HepG2 (cell line): ENCODE results near the gene BMPR1B. TPM values are rescaled to one million over a fixed set of nuclear protein-coding genes. Genes with fewer than 3 reads are reported as not detected.

Source experiments
- ATAC-seq: fragments of 200-7000 bp; cut with Tn5 transposase; 3 replicates; pipeline ENCODE4 v1.9.1; 2020; ENCODE audit warnings: mild to moderate bottlenecking, moderate library complexity
- BruUV-seq: library from RNA; stranded (reverse); fragments of 400-500 nt; replicated peaks from 2 replicates; lab custom pipeline; 2021; lab: Mats Ljungman, UMichigan
- CTCF ChIA-PET: fragments of 300-600 bp; formaldehyde crosslinking; extraction: SDS; loops from one replicate; lab custom pipeline; 2021; ENCODE audit warnings: low total read pairs, inconsistent platforms, low intra/inter-chr PET ratio; lab: Yijun Ruan, JAX
- POLR2A ChIA-PET: fragments of 350-600 bp; sonication (Branson Sonifier 250); formaldehyde crosslinking; loops from one replicate; lab custom pipeline; 2020; ENCODE audit warnings: antibody characterized with exemption, inconsistent platforms; lab: Yijun Ruan, JAX
- DNase-seq: peaks from one replicate; pipeline ENCODE4 v3.0.0-alpha.2; 2015; ENCODE audit warnings: low spot score
- FAIRE-seq: peaks from 3 replicates; lab custom pipeline; 2011; peaks lifted over from hg19 to GRCh38; lab: Jason Lieb, UNC
- H2AFZ ChIP-seq: one replicate; pipeline ENCODE4 v1.6.1; 2011; ENCODE audit warnings: low read length, inconsistent platforms
- H3K27ac ChIP-seq: fragments of 300-600 bp; 3 replicates; pipeline ENCODE4 v1.8.0; 2011; ENCODE audit warnings: mixed run types, mild to moderate bottlenecking, mixed read lengths, low read length, inconsistent platforms; ENCODE audit not compliant: insufficient read depth; ENCODE audit errors: extremely low read length
- H3K27me3 ChIP-seq, 2 experiments: fragments of 200-600 bp in 1 of 2; 2 replicates in 1 of 2; 3 replicates in 1 of 2; pipeline versions ENCODE4 v1.6.0 to v1.8.0; 2011; ENCODE audit warnings: low read length in 2 of 2, mild to moderate bottlenecking in 2 of 2, moderate library complexity in 2 of 2, inconsistent platforms in 1 of 2; ENCODE audit not compliant: insufficient read depth in 2 of 2, control insufficient read depth in 1 of 2
- H3K36me3 ChIP-seq, 2 experiments: fragments of 200-600 bp in 1 of 2; replicated peaks in 1 of 2; 2 replicates in 1 of 2; 3 replicates in 1 of 2; pipeline versions ENCODE4 v1.5.1 to v1.8.0; 2011; ENCODE audit warnings: low read length in 2 of 2, inconsistent platforms in 1 of 2; ENCODE audit not compliant: insufficient read depth in 2 of 2, control insufficient read depth in 1 of 2
- H3K4me1 ChIP-seq: 2 replicates; pipeline ENCODE4 v1.5.1; 2012; ENCODE audit warnings: low read length, inconsistent platforms; ENCODE audit not compliant: insufficient read depth
- H3K4me2 ChIP-seq: 2 replicates; pipeline ENCODE4 v1.6.0; 2011; ENCODE audit warnings: low read depth, low read length, inconsistent platforms
- H3K4me3 ChIP-seq, 3 experiments: fragments of 200-600 bp in 1 of 3; sonication (generic), shearing (Covaris generic) in 1 of 3; replicated peaks in 1 of 3; 2 replicates each; pipeline ENCODE4 v1.5.1; 2011 to 2016; ENCODE audit warnings: low read length in 3 of 3, inconsistent platforms in 2 of 3, low read depth in 2 of 3, mild to moderate bottlenecking in 2 of 3, control low read depth in 1 of 3, mixed read lengths in 1 of 3; ENCODE audit not compliant: insufficient read depth in 1 of 3
- H3K79me2 ChIP-seq: one replicate; pipeline ENCODE4 v1.6.1; 2011; ENCODE audit warnings: low read length, inconsistent platforms; ENCODE audit not compliant: insufficient read depth
- H3K9ac ChIP-seq: 2 replicates; pipeline ENCODE4 v1.6.0; 2011; ENCODE audit warnings: mild to moderate bottlenecking, low read depth, low read length, inconsistent platforms; ENCODE audit not compliant: insufficient read depth
- H3K9me3 ChIP-seq: 2 replicates; pipeline ENCODE4 v1.5.1; 2012; ENCODE audit warnings: mild to moderate bottlenecking, low read length
- H4K20me1 ChIP-seq: 2 replicates; pipeline ENCODE4 v1.6.0; 2011; ENCODE audit warnings: inconsistent platforms, mild to moderate bottlenecking, low read length, moderate library complexity; ENCODE audit not compliant: insufficient read depth
- SIN3B ChIP-seq: fragments of 150-350 bp; IDR thresholded peaks from 2 replicates; pipeline ENCODE4 v1.6.1; 2014; ENCODE audit warnings: low read length
- SRSF1 ChIP-seq: fragments of 200-400 bp; formaldehyde crosslinking; optimal IDR thresholded peaks from 2 replicates; pipeline ENCODE3; 2017; ENCODE audit warnings: mild to moderate bottlenecking, low read depth, low read length, moderate library complexity
- ZBTB38 ChIP-seq: sonication (generic); formaldehyde crosslinking; IDR thresholded peaks from 2 replicates; pipeline ENCODE4 v1.5.1; 2020; ENCODE audit warnings: mild to moderate bottlenecking, missing genetic modification reagents
- ZFP41 ChIP-seq: sonication (generic); formaldehyde crosslinking; IDR thresholded peaks from 2 replicates; pipeline ENCODE4 v1.4.0; 2020; ENCODE audit warnings: mild to moderate bottlenecking, missing genetic modification reagents, borderline replicate concordance
- ZNF160 ChIP-seq: sonication (generic); formaldehyde crosslinking; IDR thresholded peaks from 2 replicates; pipeline ENCODE4 v1.8.0; 2022; ENCODE audit warnings: mild to moderate bottlenecking, inconsistent platforms, missing genetic modification reagents
- ZNF567 ChIP-seq: sonication (generic); formaldehyde crosslinking; IDR thresholded peaks from 2 replicates; pipeline ENCODE4 v1.8.1; 2023; ENCODE audit warnings: mild to moderate bottlenecking, missing genetic modification reagents, borderline replicate concordance
- ZSCAN29 ChIP-seq: sonication (generic); formaldehyde crosslinking; conservative IDR thresholded peaks from 2 replicates; pipeline ENCODE4 v1.4.0; 2020; ENCODE audit warnings: mild to moderate bottlenecking, missing genetic modification reagents
- WGBS: methylation state at CpG from one replicate; pipeline ENCODE4 v1.1.6; 2017; ENCODE audit warnings: low lambda C conversion rate; 5-methylcytosine and 5-hydroxymethylcytosine counted together
- in situ Hi-C: cut with HindIII; loops from 2 replicates; pipeline ENCODE4 v1.10.0; 2017; ENCODE audit warnings: low pct_unique_long_range_greater_than_20kb; ENCODE audit not compliant: extremely low pct_ligation_motif_present
- intact Hi-C: fragments of 100-400 bp; cut with micrococcal nuclease; formaldehyde crosslinking; loops from one replicate; pipeline ENCODE4 v1.10.0; 2022; ENCODE audit not compliant: unreplicated experiment
- polyA plus RNA-seq, 8 experiments: library from polyadenylated mRNA; depleted of rRNA in 3 of 8; stranded (reverse) in 7 of 8; unstranded in 1 of 8; fragments of >200 nt; fragmentation: Illumina TruSeq in 4 of 8; extraction: Trizol in 4 of 8; gene quantifications; 2 replicates each; pipeline versions ENCODE4 v1.2.1 to v1.2.3, GENCODE V29; 2011 to 2016; ENCODE audit warnings: low read depth in 4 of 8, missing spikeins in 1 of 8, mixed read lengths in 1 of 8; ENCODE audit not compliant: insufficient read depth in 1 of 8
- total RNA-seq, 5 experiments: library from RNA; depleted of rRNA; stranded (reverse); fragments of >200 nt; fragmentation: Illumina TruSeq; extraction: Trizol; gene quantifications; 2 replicates each; pipeline ENCODE4 v1.2.3, GENCODE V29; 2016; ENCODE audit warnings: low read depth in 1 of 5
- TF ChIP-seq, protein P1 (sequence below): sonication (generic); formaldehyde crosslinking; IDR thresholded peaks from 2 replicates; pipeline ENCODE4 v1.5.0; 2020; ENCODE audit warnings: mild to moderate bottlenecking, missing genetic modification reagents, borderline replicate concordance
- TF ChIP-seq, protein P2 (sequence below): sonication (generic); formaldehyde crosslinking; IDR thresholded peaks from 2 replicates; pipeline ENCODE4 v1.8.1; 2023; ENCODE audit warnings: mild to moderate bottlenecking, missing genetic modification reagents

Gene BMPR1B
- total and polyA plus RNA-seq, 2 of the 13 experiments (the other 11 are each of a cell fraction or from before 2014, with no cell fraction given), result 0.07 TPM; not detected in 1

DNA sequence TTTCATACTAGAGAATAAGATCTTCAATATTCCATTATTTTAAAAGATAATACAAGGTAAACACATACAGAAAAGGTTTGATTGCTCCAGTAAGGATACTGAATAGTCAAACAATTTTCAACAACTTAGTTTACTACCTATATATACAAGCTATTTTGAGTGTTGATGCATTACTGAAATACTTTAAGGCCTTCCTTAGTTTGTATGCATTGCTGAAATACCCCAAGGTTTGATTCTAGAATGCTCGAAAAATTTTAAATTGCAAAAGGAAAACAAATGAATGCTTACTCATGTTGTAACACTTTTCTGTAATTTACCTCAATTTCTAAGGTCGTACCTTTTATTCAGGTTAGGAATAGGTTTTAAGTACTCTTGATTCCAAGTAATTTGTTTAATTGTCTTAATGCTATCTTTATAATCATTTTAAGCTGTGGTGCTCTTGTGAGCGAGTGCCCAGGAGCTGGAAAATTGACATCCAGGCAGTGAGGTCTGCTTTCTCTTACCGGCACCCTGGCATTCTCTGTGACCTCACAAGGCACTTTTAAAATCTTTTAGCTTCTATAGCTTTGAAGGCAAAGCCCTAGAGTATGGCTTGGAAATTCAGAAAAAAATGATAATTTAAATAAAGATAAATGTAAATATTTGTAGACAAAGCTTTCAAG lies 114.0 kb downstream of the BMPR1B start:
- in situ Hi-C loops, result no loop called here
- WGBS, result 10% methylated on average over 4 of the region's 4 CpGs
- Histone ChIP-seq H3K4me2 (no peak overlapping the region), H3K79me2 (no peaks in the 10 kb centered on the region), H2AFZ (no peak overlapping the region), H3K9ac (no peak overlapping the region), H3K9me3 (no peaks in the 10 kb centered on the region), H3K27me3 (peaks cover 0 to 1% of the 10 kb centered on the region in 2 experiments; a peak in 2 of 5 replicates), H3K4me1 (no peaks in the 10 kb centered on the region), H3K27ac (no peak overlapping the region), H4K20me1 (no peaks in the 10 kb centered on the region), H3K36me3 (no peaks in the 10 kb centered on the region), H3K4me3 (no peak overlapping the region)
- ChIA-PET CTCF (no interaction called here), POLR2A (no interaction called here)
- intact Hi-C loops, result no loop called here
- DNase-seq (no peak), FAIRE-seq (no peak), ATAC-seq (no peak)
- BruUV-seq, result no TSS peak
- no peak for TF ChIP-seq ZSCAN29
- no peak for TF ChIP-seq ZNF567 (CRISPR knock-in tag)
- no peak for TF ChIP-seq ZFP41 (CRISPR knock-in tag)
- no peak for TF ChIP-seq ZNF160
- TF ChIP-seq SRSF1, result no peak
- TF ChIP-seq, protein P1, sequence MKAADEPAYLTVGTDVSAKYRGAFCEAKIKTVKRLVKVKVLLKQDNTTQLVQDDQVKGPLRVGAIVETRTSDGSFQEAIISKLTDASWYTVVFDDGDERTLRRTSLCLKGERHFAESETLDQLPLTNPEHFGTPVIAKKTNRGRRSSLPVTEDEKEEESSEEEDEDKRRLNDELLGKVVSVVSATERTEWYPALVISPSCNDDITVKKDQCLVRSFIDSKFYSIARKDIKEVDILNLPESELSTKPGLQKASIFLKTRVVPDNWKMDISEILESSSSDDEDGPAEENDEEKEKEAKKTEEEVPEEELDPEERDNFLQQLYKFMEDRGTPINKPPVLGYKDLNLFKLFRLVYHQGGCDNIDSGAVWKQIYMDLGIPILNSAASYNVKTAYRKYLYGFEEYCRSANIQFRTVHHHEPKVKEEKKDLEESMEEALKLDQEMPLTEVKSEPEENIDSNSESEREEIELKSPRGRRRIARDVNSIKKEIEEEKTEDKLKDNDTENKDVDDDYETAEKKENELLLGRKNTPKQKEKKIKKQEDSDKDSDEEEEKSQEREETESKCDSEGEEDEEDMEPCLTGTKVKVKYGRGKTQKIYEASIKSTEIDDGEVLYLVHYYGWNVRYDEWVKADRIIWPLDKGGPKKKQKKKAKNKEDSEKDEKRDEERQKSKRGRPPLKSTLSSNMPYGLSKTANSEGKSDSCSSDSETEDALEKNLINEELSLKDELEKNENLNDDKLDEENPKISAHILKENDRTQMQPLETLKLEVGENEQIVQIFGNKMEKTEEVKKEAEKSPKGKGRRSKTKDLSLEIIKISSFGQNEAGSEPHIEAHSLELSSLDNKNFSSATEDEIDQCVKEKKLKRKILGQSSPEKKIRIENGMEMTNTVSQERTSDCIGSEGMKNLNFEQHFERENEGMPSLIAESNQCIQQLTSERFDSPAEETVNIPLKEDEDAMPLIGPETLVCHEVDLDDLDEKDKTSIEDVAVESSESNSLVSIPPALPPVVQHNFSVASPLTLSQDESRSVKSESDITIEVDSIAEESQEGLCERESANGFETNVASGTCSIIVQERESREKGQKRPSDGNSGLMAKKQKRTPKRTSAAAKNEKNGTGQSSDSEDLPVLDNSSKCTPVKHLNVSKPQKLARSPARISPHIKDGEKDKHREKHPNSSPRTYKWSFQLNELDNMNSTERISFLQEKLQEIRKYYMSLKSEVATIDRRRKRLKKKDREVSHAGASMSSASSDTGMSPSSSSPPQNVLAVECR (CRISPR knock-in tag), result no peak
- TF ChIP-seq SIN3B, result no peak
- TF ChIP-seq, protein P2, sequence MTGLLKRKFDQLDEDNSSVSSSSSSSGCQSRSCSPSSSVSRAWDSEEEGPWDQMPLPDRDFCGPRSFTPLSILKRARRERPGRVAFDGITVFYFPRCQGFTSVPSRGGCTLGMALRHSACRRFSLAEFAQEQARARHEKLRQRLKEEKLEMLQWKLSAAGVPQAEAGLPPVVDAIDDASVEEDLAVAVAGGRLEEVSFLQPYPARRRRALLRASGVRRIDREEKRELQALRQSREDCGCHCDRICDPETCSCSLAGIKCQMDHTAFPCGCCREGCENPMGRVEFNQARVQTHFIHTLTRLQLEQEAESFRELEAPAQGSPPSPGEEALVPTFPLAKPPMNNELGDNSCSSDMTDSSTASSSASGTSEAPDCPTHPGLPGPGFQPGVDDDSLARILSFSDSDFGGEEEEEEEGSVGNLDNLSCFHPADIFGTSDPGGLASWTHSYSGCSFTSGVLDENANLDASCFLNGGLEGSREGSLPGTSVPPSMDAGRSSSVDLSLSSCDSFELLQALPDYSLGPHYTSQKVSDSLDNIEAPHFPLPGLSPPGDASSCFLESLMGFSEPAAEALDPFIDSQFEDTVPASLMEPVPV (CRISPR knock-in tag), result no peak
- TF ChIP-seq ZBTB38, result no peak
